Right lobe of liver (tissue), 4 donors: ENCODE data around the gene TMEM39B.

Experiments
- CTCF ChIP-seq, 4 donors: fragments of 200-600 bp in 3 of 4; fragments of 450-650 bp in 1 of 4; IDR thresholded peaks; one replicate each; pipeline versions ENCODE4 v1.5.1 to v1.8.0; 2016 to 2022; ENCODE audit warnings: antibody characterized with exemption in 4 of 4, mild to moderate bottlenecking in 2 of 4
- POLR2A ChIP-seq: fragments of 450-650 bp; IDR thresholded peaks from one replicate; pipeline ENCODE4 v1.6.1; 2017; ENCODE audit warnings: antibody characterized with exemption, mild to moderate bottlenecking
- donor health status: DM: no; HTN: no; CAD: no.
- donor health status: DM: no; HTN: no; CAD: no.
- donor health status: DM: no; HTN: yes; CAD: no.

GRCh38 chr1:32040711-32041110 lies 32.0 kb upstream of the TMEM39B start:
- TF ChIP-seq CTCF (IDR thresholded peaks at IDR 0.05) (no peak), POLR2A (no peak)
